ENCODE data around the gene WFDC1.

WFDC1 gene

DNA sequence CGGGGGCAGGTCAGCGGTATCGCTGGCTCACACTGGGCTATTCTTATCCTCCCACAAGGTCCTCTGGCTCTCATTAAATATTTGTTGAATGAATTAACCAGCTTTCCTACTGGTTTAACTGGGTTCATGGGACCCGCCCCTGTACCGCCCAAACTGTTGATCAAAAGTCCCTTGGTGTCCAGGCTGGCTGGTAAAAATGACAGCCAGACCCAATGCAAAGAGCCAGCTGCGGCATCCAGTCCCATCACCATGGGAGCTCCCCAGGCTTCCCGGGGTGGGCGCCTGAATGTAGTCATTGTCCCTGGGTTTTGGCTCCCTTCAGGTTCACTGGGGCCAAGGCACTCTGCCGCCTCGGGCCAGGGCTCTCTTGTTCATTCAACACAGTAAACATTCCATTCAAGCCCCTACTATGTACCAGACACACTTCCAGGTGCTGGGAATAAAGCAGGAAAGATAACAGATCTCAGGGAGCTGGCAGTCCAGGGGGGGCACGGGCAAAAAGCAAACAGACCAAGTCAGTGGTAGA, 62.0 kb downstream of the WFDC1 start:
- H3F3A ChIP-seq (ENCODE audit: low read depth) = no peaks in the 10 kb centered on the region
- no peaks in the 10 kb centered on the region for H3K79me2 ChIP-seq (ENCODE audit: insufficient read depth, low read length)
- peaks cover 23% of the 10 kb centered on the region for H3K4me1 ChIP-seq (ENCODE audit: insufficient read depth, low read length, poor library complexity, severe bottlenecking)
- H3K9me2 ChIP-seq (replicated peaks; ENCODE audit: low read depth, low read length) = no peaks in the 10 kb centered on the region
- H3K36me3 ChIP-seq (ENCODE audit: insufficient read depth, low read length) = no peaks in the 10 kb centered on the region
- H3K4me2 ChIP-seq (ENCODE audit: low read depth, low read length, poor library complexity, severe bottlenecking) = no peak overlapping the region
- no peaks in the 10 kb centered on the region for H3K9me3 ChIP-seq (ENCODE audit: insufficient read depth, low read depth, low read length)
- H3K9ac ChIP-seq (ENCODE audit: low read depth, low read length, poor library complexity, severe bottlenecking) = no peak overlapping the region
- H3K4me3 ChIP-seq (ENCODE audit: low read length, poor library complexity, severe bottlenecking) = no peak overlapping the region
- H4K20me1 ChIP-seq (ENCODE audit: insufficient read depth, low read length, poor library complexity, severe bottlenecking) = no peaks in the 10 kb centered on the region
- H2AFZ ChIP-seq (ENCODE audit: low read length) = no peak overlapping the region
- TF ChIP-seq, protein P1, sequence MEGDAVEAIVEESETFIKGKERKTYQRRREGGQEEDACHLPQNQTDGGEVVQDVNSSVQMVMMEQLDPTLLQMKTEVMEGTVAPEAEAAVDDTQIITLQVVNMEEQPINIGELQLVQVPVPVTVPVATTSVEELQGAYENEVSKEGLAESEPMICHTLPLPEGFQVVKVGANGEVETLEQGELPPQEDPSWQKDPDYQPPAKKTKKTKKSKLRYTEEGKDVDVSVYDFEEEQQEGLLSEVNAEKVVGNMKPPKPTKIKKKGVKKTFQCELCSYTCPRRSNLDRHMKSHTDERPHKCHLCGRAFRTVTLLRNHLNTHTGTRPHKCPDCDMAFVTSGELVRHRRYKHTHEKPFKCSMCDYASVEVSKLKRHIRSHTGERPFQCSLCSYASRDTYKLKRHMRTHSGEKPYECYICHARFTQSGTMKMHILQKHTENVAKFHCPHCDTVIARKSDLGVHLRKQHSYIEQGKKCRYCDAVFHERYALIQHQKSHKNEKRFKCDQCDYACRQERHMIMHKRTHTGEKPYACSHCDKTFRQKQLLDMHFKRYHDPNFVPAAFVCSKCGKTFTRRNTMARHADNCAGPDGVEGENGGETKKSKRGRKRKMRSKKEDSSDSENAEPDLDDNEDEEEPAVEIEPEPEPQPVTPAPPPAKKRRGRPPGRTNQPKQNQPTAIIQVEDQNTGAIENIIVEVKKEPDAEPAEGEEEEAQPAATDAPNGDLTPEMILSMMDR (conservative IDR thresholded peaks at IDR 0.05; ENCODE audit: low read length) = no peak
- no peak for TF ChIP-seq EZH2phosphoT487 (IDR thresholded peaks at IDR 0.05; ENCODE audit: borderline replicate concordance)
- H3K27me3 ChIP-seq (ENCODE audit: insufficient read depth, low read length, poor library complexity, severe bottlenecking) = no peaks in the 10 kb centered on the region

DNA sequence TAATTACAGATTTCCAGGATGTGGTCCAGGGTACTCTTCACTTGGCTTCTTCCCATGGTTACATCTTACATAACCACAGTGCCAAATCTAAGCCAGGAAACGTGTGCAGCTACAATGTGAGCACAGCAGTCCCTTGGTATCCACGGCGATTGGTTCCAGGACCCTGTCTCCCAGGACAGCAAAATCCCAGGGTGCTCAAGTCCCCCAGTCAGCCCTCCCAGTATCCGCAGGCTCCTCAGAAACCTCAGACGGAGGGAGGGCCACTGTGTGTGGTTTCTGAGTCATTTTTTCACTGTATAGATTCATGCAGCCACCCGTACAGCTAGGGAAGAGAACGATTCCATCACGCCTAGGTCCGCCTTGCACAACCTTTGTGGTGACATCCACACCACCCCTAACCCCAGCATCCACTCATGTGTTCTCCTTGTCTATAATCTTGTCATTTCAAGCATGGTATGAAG, 62.5 kb downstream of the WFDC1 start:
- Histone ChIP-seq H3K9me2 (replicated peaks; ENCODE audit: low read depth, low read length) (no peaks in the 10 kb centered on the region), H3K36me3 (ENCODE audit: insufficient read depth, low read length) (no peaks in the 10 kb centered on the region), H3F3A (ENCODE audit: low read depth) (no peaks in the 10 kb centered on the region), H4K20me1 (ENCODE audit: insufficient read depth, low read length, poor library complexity, severe bottlenecking) (no peaks in the 10 kb centered on the region), H2AFZ (ENCODE audit: low read length) (no peak overlapping the region), H3K9me3 (ENCODE audit: insufficient read depth, low read depth, low read length) (no peaks in the 10 kb centered on the region), H3K4me3 (ENCODE audit: low read length, poor library complexity, severe bottlenecking) (no peak overlapping the region), H3K27me3 (ENCODE audit: insufficient read depth, low read length, poor library complexity, severe bottlenecking) (no peaks in the 10 kb centered on the region), H3K9ac (ENCODE audit: low read depth, low read length, poor library complexity, severe bottlenecking) (no peak overlapping the region), H3K4me1 (ENCODE audit: insufficient read depth, low read length, poor library complexity, severe bottlenecking) (peaks cover 23% of the 10 kb centered on the region), H3K4me2 (ENCODE audit: low read depth, low read length, poor library complexity, severe bottlenecking) (no peak overlapping the region), H3K79me2 (ENCODE audit: insufficient read depth, low read length) (no peaks in the 10 kb centered on the region)
- TF ChIP-seq, protein P1 (conservative IDR thresholded peaks at IDR 0.05; ENCODE audit: low read length) = no peak
- TF ChIP-seq EZH2phosphoT487 (IDR thresholded peaks at IDR 0.05; ENCODE audit: borderline replicate concordance) = no peak

DNA sequence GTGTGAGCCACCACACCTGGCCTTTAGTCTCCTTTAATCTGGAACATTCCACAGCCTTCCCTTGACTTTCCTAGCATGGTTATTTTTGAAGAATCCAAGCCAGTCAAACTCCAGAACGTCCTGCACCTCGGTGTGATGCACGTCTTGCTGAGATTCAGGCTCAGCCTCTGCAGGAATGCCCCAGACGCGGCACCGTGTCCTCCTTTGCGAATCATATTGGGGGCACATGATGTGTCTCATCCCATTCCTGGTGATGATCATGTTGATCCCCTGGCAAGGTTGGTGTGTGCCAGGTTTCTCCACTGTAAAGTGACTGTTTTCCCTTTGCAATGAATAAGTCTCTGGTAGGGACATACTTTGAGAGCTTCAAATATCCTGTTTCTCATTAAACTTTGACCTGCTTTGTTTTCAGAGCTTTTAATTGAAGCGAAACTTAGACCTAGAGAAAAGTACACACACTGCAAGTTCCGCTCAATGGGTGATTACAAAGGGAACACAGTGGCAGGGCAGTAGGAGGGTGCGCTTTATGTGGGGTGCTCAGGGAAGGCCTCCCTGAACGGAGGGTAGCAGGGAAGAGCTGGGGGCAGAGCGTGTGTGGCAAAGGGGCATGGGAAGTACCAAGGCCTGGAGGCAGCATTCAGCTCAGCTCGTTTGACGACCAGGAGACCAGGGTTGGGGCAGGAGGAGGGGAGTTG, 64.1 kb downstream of the WFDC1 start:
- peaks cover 26% of the 10 kb centered on the region for H3K4me1 ChIP-seq (ENCODE audit: insufficient read depth, low read length, poor library complexity, severe bottlenecking)
- H3K4me3 ChIP-seq (ENCODE audit: low read length, poor library complexity, severe bottlenecking) = no peak overlapping the region
- H3K27me3 ChIP-seq (ENCODE audit: insufficient read depth, low read length, poor library complexity, severe bottlenecking) = no peaks in the 10 kb centered on the region
- no peak overlapping the region for H2AFZ ChIP-seq (ENCODE audit: low read length)
- no peaks in the 10 kb centered on the region for H3F3A ChIP-seq (ENCODE audit: low read depth)
- no peaks in the 10 kb centered on the region for H3K36me3 ChIP-seq (ENCODE audit: insufficient read depth, low read length)
- no peaks in the 10 kb centered on the region for H3K9me2 ChIP-seq (replicated peaks; ENCODE audit: low read depth, low read length)
- H3K4me2 ChIP-seq (ENCODE audit: low read depth, low read length, poor library complexity, severe bottlenecking) = no peak overlapping the region
- H3K9ac ChIP-seq (ENCODE audit: low read depth, low read length, poor library complexity, severe bottlenecking) = no peak overlapping the region
- no peaks in the 10 kb centered on the region for H3K79me2 ChIP-seq (ENCODE audit: insufficient read depth, low read length)
- H3K9me3 ChIP-seq (ENCODE audit: insufficient read depth, low read depth, low read length) = no peaks in the 10 kb centered on the region
- TF ChIP-seq, protein P1 (conservative IDR thresholded peaks at IDR 0.05; ENCODE audit: low read length) = no peak
- no peak for TF ChIP-seq EZH2phosphoT487 (IDR thresholded peaks at IDR 0.05; ENCODE audit: borderline replicate concordance)
- no peaks in the 10 kb centered on the region for H4K20me1 ChIP-seq (ENCODE audit: insufficient read depth, low read length, poor library complexity, severe bottlenecking)
